Transverse colon (tissue), 3 donors: Measurements from ENCODE around the gene IL36A.

Experiments used
- POLR2A ChIP-seq: fragments of 450-650 bp; IDR thresholded peaks from one replicate; pipeline ENCODE4 v1.6.1; 2016; ENCODE audit warnings: antibody characterized with exemption, mild to moderate bottlenecking, moderate library complexity
- TF ChIP-seq, protein P1 (sequence below), 5 experiments: fragments of 200-600 bp in 3 of 5; fragments of 450-650 bp in 2 of 5; sonication (generic) in 3 of 5; IDR thresholded peaks; 1 replicate in 2 of 5; 2 replicates in 3 of 5; pipeline ENCODE4 v1.5.1; 2016 to 2017; ENCODE audit warnings: antibody characterized with exemption in 5 of 5, inconsistent platforms in 3 of 5, mild to moderate bottlenecking in 2 of 5, moderate library complexity in 1 of 5

DNA sequence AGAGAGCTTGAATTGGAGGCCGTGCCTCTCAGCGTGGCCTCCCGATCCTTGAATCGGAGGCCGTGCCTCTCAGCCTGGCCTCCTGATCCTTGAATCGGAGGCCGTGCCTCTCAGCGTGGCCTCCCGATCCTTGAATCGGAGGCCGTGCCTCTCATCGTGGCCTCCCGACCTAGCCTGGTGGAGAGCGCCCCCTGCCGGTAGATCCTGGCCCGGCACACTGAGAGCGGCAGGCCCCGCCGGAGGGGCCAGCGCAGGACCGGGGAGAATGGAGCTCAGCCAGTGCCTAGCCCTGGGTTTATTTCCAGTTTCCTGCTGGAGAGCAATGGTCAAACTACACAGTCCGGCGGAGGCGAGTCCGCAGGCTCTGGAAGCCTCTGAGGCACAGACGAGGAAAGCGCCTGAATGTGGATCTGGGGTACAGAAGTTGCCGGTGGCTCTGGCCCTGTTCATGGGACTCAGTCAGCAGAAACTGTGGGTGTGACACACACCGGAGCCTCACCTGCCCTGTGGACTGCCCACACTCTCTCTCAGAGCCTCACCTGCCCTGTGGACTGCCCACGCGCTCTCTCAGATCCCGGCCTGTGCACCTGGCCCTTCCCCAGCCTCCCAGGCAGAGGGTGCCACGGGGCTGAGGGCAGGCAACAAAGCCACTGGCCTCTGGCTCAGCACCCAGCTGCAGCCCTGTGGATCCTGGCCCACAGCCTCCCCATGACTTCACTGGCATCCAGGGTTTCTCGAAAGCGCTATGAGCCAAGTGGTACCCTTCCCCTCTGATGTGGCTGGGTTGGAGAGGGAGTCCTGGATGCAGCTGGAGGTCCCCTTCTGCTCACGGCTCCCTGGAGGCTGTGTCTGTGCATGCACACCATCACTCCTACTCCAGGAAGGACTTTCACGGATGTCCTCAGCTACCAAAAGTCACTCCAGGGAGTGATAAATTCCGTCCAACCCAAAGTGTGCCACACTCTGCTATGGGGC, 45.9 kb downstream of the IL36A start:
- TF ChIP-seq POLR2A: no peak
- TF ChIP-seq, protein P1, sequence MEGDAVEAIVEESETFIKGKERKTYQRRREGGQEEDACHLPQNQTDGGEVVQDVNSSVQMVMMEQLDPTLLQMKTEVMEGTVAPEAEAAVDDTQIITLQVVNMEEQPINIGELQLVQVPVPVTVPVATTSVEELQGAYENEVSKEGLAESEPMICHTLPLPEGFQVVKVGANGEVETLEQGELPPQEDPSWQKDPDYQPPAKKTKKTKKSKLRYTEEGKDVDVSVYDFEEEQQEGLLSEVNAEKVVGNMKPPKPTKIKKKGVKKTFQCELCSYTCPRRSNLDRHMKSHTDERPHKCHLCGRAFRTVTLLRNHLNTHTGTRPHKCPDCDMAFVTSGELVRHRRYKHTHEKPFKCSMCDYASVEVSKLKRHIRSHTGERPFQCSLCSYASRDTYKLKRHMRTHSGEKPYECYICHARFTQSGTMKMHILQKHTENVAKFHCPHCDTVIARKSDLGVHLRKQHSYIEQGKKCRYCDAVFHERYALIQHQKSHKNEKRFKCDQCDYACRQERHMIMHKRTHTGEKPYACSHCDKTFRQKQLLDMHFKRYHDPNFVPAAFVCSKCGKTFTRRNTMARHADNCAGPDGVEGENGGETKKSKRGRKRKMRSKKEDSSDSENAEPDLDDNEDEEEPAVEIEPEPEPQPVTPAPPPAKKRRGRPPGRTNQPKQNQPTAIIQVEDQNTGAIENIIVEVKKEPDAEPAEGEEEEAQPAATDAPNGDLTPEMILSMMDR (IDR thresholded peaks at IDR 0.05): no peak
